CD14-positive monocyte (primary cell): Measurements from ENCODE around the gene CMC2. TPM values are rescaled to one million over a fixed set of nuclear protein-coding genes. Genes with fewer than 3 reads are reported as not detected.

Experiments used
- DNase-seq, 3 donors: peaks; one replicate each; pipeline ENCODE4 v3.0.0-alpha.2; 2011 to 2022
- H2AFZ ChIP-seq: 2 replicates; pipeline ENCODE4 v1.6.0; 2012; ENCODE audit warnings: mild to moderate bottlenecking, low read depth, low read length, inconsistent platforms; ENCODE audit not compliant: insufficient read depth, poor library complexity, severe bottlenecking
- H3K27ac ChIP-seq, 2 donors: 1 replicate in 1 of 2; 2 replicates in 1 of 2; pipeline ENCODE4 v1.5.1; 2012 to 2013; ENCODE audit warnings: low read length in 2 of 2, control low read depth in 1 of 2, inconsistent platforms in 1 of 2, low read depth in 1 of 2, mild to moderate bottlenecking in 1 of 2
- H3K27me3 ChIP-seq, 2 donors: one replicate each; pipeline versions ENCODE4 v1.6.0 to v1.6.1; 2011 to 2013; ENCODE audit warnings: low read length in 2 of 2; ENCODE audit not compliant: control insufficient read depth in 2 of 2, insufficient read depth in 2 of 2
- H3K36me3 ChIP-seq, 2 donors: replicated peaks in 1 of 2; 1 replicate in 1 of 2; 2 replicates in 1 of 2; pipeline versions ENCODE4 v1.5.1 to v1.6.1; 2012 to 2013; ENCODE audit warnings: low read length in 2 of 2, control low read depth in 1 of 2, inconsistent platforms in 1 of 2, mild to moderate bottlenecking in 1 of 2; ENCODE audit not compliant: insufficient read depth in 2 of 2, control insufficient read depth in 1 of 2
- H3K4me1 ChIP-seq, 2 donors: 1 replicate in 1 of 2; 2 replicates in 1 of 2; pipeline versions ENCODE4 v1.5.1 to v1.6.1; 2012 to 2013; ENCODE audit warnings: low read length in 2 of 2, control low read depth in 1 of 2, inconsistent platforms in 1 of 2, mild to moderate bottlenecking in 1 of 2, moderate library complexity in 1 of 2; ENCODE audit not compliant: insufficient read depth in 2 of 2, control insufficient read depth in 1 of 2
- H3K4me2 ChIP-seq: replicated peaks from 2 replicates; pipeline ENCODE3; 2012; ENCODE audit warnings: low read length, moderate library complexity, mild to moderate bottlenecking; ENCODE audit not compliant: poor library complexity, severe bottlenecking; ENCODE audit errors: extremely low read depth
- H3K4me3 ChIP-seq, 3 experiments: fragments of 200-600 bp in 1 of 3; sonication (generic) in 1 of 3; replicated peaks in 1 of 3; 1 replicate in 2 of 3; 2 replicates in 1 of 3; pipeline ENCODE4 v1.5.1; 2011 to 2013; ENCODE audit warnings: low read length in 3 of 3, mild to moderate bottlenecking in 3 of 3, control low read depth in 2 of 3, low read depth in 2 of 3, inconsistent platforms in 1 of 3, moderate library complexity in 1 of 3
- H3K79me2 ChIP-seq: 2 replicates; pipeline ENCODE4 v1.6.0; 2012; ENCODE audit warnings: mild to moderate bottlenecking, control low read depth, inconsistent platforms, low read length, moderate library complexity; ENCODE audit not compliant: insufficient read depth
- H3K9ac ChIP-seq: 2 replicates; pipeline ENCODE4 v1.6.0; 2017; ENCODE audit warnings: low read length, mild to moderate bottlenecking; ENCODE audit not compliant: insufficient read depth, poor library complexity, severe bottlenecking
- H3K9me3 ChIP-seq, 2 donors: replicated peaks in 1 of 2; 1 replicate in 1 of 2; 2 replicates in 1 of 2; pipeline versions ENCODE4 v1.5.1 to v1.6.1; 2012 to 2013; ENCODE audit warnings: low read length in 2 of 2, control low read depth in 1 of 2; ENCODE audit not compliant: control insufficient read depth in 1 of 2, insufficient read depth in 1 of 2
- H4K20me1 ChIP-seq: 2 replicates; pipeline ENCODE4 v1.6.0; 2012; ENCODE audit warnings: mild to moderate bottlenecking, low read length, control low read depth, moderate library complexity; ENCODE audit not compliant: insufficient read depth
- H3K27ac Mint-ChIP-seq, 7 donors: one replicate each; pipeline ENCODE4 v1.8.0; 2020; ENCODE audit warnings: mild to moderate bottlenecking in 7 of 7, mixed read lengths in 7 of 7, moderate library complexity in 6 of 7, inconsistent platforms in 2 of 7
- H3K27me3 Mint-ChIP-seq, 3 donors: one replicate each; pipeline ENCODE4 v1.8.0; 2021 to 2022; ENCODE audit warnings: low read depth in 3 of 3, mild to moderate bottlenecking in 3 of 3, mixed read lengths in 3 of 3, moderate library complexity in 3 of 3, inconsistent platforms in 1 of 3
- H3K36me3 Mint-ChIP-seq, 2 donors: one replicate each; pipeline ENCODE4 v1.8.0; 2020; ENCODE audit warnings: mixed read lengths in 2 of 2, inconsistent platforms in 1 of 2, mild to moderate bottlenecking in 1 of 2
- H3K4me1 Mint-ChIP-seq: one replicate; pipeline ENCODE4 v1.8.0; 2020; ENCODE audit warnings: mild to moderate bottlenecking, mixed read lengths
- H3K4me3 Mint-ChIP-seq, 2 donors: one replicate each; pipeline ENCODE4 v1.8.0; 2020; ENCODE audit warnings: mild to moderate bottlenecking in 2 of 2, mixed read lengths in 2 of 2, moderate library complexity in 1 of 2
- H3K9me3 Mint-ChIP-seq, 7 donors: one replicate each; pipeline ENCODE4 v1.8.0; 2020 to 2022; ENCODE audit warnings: mixed read lengths in 7 of 7, mild to moderate bottlenecking in 6 of 7, moderate library complexity in 6 of 7, inconsistent platforms in 2 of 7
- WGBS: methylation state at CpG from one replicate; pipeline ENCODE4 v1.1.5; 2013; ENCODE audit warnings: missing lambda C conversion rate; ENCODE audit not compliant: insufficient coverage; 5-methylcytosine and 5-hydroxymethylcytosine counted together
- intact Hi-C, 2 donors: fragments of 100-400 bp; cut with micrococcal nuclease; formaldehyde crosslinking; loops; one replicate each; pipeline versions ENCODE4 v1.15.0 to v1.15.1; 2023
- polyA plus RNA-seq, 3 donors: library from polyadenylated mRNA; depleted of rRNA in 1 of 3; unstranded in 2 of 3; stranded (reverse) in 1 of 3; fragments of 300-500 nt in 2 of 3; fragments of >200 nt in 1 of 3; fragmentation: Illumina TruSeq in 2 of 3; gene quantifications; 1 replicate in 2 of 3; 2 replicates in 1 of 3; pipeline ENCODE4 v1.2.3, GENCODE V29; 2012 to 2021
- TF ChIP-seq, protein P1 (sequence below): fragments of 200-600 bp; IDR thresholded peaks from one replicate; pipeline ENCODE4 v1.8.0; 2022; ENCODE audit warnings: antibody characterized with exemption, mild to moderate bottlenecking

Gene CMC2
- polyA plus RNA-seq, 3 donors: 55.3 to 79.5 (median 70.7) TPM

DNA sequence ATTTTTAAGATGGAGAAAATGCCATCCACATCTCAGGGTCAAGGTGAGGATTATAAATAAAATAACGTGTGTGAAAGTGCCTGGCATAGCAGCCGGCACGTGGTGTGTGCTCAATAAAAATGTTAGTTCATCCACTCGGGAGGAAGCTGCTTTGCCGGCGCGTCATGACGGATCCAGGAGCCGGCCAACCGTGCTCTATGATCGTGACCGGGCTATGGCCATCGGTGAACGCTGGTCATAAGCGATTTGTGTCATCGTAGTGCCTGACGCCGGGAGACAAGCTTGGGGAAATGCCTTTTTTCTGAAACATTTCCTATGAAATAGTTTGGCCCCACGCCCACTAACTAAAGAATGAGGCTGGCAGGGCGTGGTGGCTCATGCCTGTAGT lies 74.0 kb downstream of the CMC2 start:
- H3K27me3 Mint-ChIP-seq: peaks cover 40 to 57% (median 48%) of the 10 kb centered on the region in 3 donors
- TF ChIP-seq, protein P1, sequence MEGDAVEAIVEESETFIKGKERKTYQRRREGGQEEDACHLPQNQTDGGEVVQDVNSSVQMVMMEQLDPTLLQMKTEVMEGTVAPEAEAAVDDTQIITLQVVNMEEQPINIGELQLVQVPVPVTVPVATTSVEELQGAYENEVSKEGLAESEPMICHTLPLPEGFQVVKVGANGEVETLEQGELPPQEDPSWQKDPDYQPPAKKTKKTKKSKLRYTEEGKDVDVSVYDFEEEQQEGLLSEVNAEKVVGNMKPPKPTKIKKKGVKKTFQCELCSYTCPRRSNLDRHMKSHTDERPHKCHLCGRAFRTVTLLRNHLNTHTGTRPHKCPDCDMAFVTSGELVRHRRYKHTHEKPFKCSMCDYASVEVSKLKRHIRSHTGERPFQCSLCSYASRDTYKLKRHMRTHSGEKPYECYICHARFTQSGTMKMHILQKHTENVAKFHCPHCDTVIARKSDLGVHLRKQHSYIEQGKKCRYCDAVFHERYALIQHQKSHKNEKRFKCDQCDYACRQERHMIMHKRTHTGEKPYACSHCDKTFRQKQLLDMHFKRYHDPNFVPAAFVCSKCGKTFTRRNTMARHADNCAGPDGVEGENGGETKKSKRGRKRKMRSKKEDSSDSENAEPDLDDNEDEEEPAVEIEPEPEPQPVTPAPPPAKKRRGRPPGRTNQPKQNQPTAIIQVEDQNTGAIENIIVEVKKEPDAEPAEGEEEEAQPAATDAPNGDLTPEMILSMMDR: no peak
- peak overlapping the region in 1 of 3 experiments; percentile 36 for H3K4me3 ChIP-seq
- peaks cover 8% of the 10 kb centered on the region for H3K4me1 Mint-ChIP-seq
- H3K27ac Mint-ChIP-seq: no peak overlapping the region
- H3K27ac ChIP-seq: no peak overlapping the region
- H3K4me2 ChIP-seq: peak overlapping the region; percentile 29
- no peaks in the 10 kb centered on the region for H3K36me3 ChIP-seq
- H3K4me1 ChIP-seq: peaks cover 0 to 3% of the 10 kb centered on the region in 2 donors
- peaks cover 24 to 42% of the 10 kb centered on the region in 2 donors for H3K27me3 ChIP-seq
- peak overlapping the region in 1 of 2 donors; percentile 77 for H3K4me3 Mint-ChIP-seq
- intact Hi-C loops: no loop called here
- no peaks in the 10 kb centered on the region for H4K20me1 ChIP-seq
- DNase-seq: no peak
- no peak overlapping the region for H3K9ac ChIP-seq
- no peaks in the 10 kb centered on the region for H3K36me3 Mint-ChIP-seq
- no peaks in the 10 kb centered on the region for H3K79me2 ChIP-seq
- no peak overlapping the region for H2AFZ ChIP-seq
- WGBS: 22% methylated on average over 20 of the region's 20 CpGs
- H3K9me3 Mint-ChIP-seq: peaks cover 0 to 13% (median 5%) of the 10 kb centered on the region in 7 donors
- H3K9me3 ChIP-seq: no peaks in the 10 kb centered on the region

DNA sequence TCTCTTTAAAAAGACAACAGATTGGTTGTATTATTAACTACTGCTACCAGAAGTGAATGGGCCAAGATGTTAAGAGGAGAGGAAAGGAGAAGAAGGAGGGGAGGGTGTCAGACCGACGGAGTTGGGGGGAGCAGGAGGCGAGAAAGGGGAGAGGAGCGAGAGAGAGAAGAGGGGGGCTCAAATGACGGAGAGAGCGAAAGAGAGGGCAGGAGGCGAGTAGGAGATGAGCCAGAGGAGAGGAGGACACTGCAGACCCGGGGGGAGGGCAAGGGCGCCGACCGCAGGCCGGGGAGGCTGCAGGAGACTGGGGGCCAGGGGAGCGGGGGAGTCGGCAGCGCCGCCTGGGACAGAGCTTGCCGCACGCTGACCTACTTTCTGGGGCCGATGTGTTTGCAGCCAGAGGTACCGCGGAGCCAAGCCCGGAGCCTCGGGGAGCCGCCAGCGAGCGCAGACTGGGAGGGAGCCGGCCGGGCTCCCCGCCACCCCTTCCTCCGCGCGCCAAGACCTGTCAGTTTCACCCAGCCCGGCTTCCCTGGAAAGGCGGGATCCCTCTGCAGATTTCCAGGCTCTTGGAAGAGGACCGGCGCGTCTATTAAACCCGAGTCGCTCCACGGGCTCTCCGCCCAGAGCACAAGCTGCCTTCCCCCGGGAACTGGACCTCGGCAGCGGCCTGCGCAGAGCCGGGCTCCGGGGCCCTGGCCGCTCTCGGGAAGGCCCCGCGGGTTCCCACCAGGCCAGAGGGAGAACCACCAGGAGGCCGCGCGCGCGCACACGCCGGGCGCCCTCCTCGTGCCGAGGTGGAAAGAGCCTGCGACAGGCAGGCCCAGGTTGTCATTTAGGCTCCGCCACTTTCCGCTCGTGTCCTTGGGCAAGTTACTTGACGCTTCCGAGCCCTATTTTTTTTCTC lies 74.6 kb downstream of the CMC2 start:
- H3K9me3 ChIP-seq: no peaks in the 10 kb centered on the region
- no peaks in the 10 kb centered on the region for H3K36me3 ChIP-seq
- H3K4me1 Mint-ChIP-seq: peaks cover 8% of the 10 kb centered on the region
- no peaks in the 10 kb centered on the region for H4K20me1 ChIP-seq
- no peak overlapping the region for H3K27ac Mint-ChIP-seq
- no peaks in the 10 kb centered on the region for H3K36me3 Mint-ChIP-seq
- H3K27me3 Mint-ChIP-seq: peaks cover 40 to 59% (median 50%) of the 10 kb centered on the region in 3 donors
- H2AFZ ChIP-seq: no peak overlapping the region
- no peak for DNase-seq
- H3K4me2 ChIP-seq: peak overlapping the region; percentile 29
- H3K27me3 ChIP-seq: peaks cover 24 to 42% of the 10 kb centered on the region in 2 donors
- TF ChIP-seq, protein P1: no peak
- peaks cover 0 to 13% (median 5%) of the 10 kb centered on the region in 7 donors for H3K9me3 Mint-ChIP-seq
- under 1% methylated on average over 55 of the region's 67 CpGs for WGBS
- peak overlapping the region in 1 of 3 experiments; percentile 36 for H3K4me3 ChIP-seq
- H3K9ac ChIP-seq: no peak overlapping the region
- intact Hi-C loops: no loop called here
- H3K4me3 Mint-ChIP-seq: peak overlapping the region in 1 of 2 donors; percentile 84
- no peaks in the 10 kb centered on the region for H3K79me2 ChIP-seq
- no peak overlapping the region for H3K27ac ChIP-seq
- peaks cover 0 to 3% of the 10 kb centered on the region in 2 donors for H3K4me1 ChIP-seq
